22Rv1 (cell line): Measurements from ENCODE around the gene ZNF132.

ENCODE experiments used
- H3K27ac ChIP-seq: fragments of 450-650 bp; 2 replicates; pipeline ENCODE4 v1.5.1; 2017
- CTCF ChIP-seq: fragments of 450-650 bp; IDR thresholded peaks from 2 replicates; pipeline ENCODE4 v1.5.1; 2017; ENCODE audit warnings: mild to moderate bottlenecking
- ZFX ChIP-seq: fragments of 450-650 bp; IDR thresholded peaks from 2 replicates; pipeline ENCODE4 v1.6.1; 2017; ENCODE audit warnings: antibody characterized with exemption, borderline replicate concordance

ZNF132 gene

DNA sequence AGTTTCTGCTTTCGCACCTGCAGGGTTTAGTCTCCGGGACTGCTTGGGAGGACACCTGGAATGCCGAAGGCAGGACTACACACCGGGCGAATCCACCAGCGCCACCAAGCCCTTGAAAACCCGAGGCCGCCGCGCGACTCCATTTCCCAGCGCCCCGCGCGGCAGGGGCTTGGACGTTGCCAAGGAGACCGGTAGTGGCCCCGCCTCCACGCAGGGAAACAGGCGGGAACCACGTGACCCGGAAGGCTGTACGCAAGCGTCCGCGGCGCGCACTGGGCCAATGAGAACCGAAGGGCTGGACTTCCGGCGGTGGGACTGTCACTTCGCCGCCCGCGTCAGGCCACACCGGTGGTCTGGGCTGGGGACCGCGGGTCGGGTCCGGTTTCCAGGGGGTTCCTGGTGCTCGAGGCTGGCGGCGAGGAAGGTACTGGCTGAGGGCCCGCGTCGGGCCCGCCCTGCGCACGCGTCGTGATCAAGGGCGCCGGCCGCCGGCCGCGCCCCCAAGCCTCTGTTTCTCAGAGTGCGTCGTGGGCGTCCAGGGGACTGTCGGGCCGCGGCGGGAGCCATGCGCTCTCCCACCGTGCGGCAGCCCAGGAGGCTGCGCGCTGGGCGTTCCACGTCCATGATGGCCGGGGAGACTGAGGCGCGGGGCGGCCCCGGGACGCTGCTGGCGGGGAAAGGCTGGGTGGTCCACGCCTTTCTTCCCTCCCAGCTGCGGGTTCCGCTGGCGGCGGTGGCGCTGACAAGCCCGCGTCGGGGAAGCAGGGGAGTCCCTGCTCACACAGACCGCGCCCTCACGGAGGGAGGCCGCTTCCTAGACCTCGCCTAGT, 27.0 kb upstream of the ZNF132 start, which contains the start of gene ZNF324:
TSS of gene ZNF324 (plus strand) at position 321 of the 830 bp plus-strand sequence. CDS start 2,106 bp downstream, outside the sequence.
- TF ChIP-seq ZFX (no peak), CTCF (0 out of 2 replicates have a peak, but pooled peaks have one; percentile 21)
- H3K27ac ChIP-seq: peak within 1 kb of the TSS; percentile 77

DNA sequence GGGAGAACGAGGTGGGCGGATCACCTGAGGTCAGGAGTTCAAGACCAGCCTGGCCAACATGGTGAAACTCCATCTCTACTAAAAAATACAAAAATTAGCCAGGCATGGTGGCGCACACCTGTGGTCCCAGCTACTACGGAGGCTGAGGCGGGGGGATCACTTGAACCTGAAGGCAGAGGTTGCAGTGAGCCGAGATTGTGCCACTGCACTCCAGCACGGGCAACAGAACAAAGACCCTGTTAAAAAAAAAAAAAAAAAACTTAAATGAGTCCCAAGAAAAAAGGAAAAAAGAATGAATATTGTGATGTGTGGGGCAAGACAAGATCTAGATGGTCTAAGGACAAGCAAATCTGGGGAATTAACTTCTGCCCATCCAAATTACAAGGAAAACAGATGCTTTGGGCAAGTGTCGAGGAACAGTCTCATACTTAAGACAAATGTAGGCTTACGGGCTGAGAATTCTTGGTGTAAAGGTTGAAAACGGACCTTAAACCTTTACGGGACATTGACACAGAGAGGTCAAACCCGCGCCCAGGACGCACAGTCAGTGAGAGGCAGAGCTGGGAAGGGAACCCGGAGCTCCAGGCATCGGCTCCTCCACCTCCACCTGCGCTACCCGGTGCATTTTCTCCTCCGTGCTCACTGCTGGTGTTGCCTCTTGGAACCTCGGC, 26.3 kb upstream of the ZNF132 start:
- peak overlapping the region; percentile 77 for H3K27ac ChIP-seq
- TF ChIP-seq ZFX: no peak
- no peak for TF ChIP-seq CTCF

- no peak for TF ChIP-seq CTCF
- no peak for TF ChIP-seq ZFX
- H3K27ac ChIP-seq: no peak overlapping the region
Observed at GRCh38 chr19:58460039-58460438, 20.1 kb upstream of the ZNF132 start.

- H3K27ac ChIP-seq: no peak overlapping the region
- TF ChIP-seq ZFX (no peak), CTCF (no peak)
Observed at GRCh38 chr19:58456111-58456510, 16.2 kb upstream of the ZNF132 start.

- no peak for TF ChIP-seq ZFX
- no peak overlapping the region for H3K27ac ChIP-seq
Observed at GRCh38 chr19:58455306-58455705, 15.4 kb upstream of the ZNF132 start.

- no peak overlapping the region for H3K27ac ChIP-seq
- TF ChIP-seq CTCF: no peak
- no peak for TF ChIP-seq ZFX
Observed at GRCh38 chr19:58453743-58454142, 13.8 kb upstream of the ZNF132 start.

DNA sequence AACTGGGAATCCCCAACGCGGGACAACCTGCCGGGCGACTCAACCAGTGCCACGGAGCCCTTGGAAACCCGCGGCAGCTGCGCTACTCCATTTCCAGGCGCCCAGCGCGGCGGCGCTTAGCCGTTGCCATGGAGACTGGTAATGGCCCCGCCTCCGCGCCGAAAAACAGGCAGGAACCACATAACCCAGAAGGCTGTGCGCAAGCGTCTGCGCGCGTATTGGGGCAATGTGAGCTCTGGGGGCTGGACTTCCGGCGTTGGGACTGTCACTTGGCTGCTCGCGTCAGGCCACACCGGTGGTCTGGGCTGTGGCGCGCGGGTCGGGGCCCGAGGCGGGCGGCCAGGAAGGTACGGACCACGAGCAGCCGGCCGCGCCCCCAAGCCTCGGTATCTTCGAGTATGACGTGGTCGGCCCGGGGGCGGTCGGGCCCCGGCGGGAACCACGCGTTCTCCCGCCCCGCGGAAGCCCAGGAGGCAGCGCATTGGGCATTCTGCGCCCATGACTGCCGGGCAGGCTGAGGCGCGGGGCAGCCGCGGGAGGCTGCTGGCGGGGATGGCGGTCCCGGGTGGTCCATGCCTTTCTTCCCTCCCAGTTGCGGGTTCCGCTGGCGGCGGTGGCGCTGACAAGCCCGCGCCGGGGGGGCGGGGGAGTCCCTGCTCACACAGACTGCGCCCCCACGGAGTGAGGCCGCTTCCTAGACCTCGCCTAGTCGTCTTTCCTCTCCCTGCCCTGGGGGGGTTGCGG, 11.6 kb upstream of the ZNF132 start, which contains the start of gene ZNF324B:
TSS of gene ZNF324B (plus strand) at position 265 of the 744 bp plus-strand sequence. CDS start 2,080 bp downstream, outside the sequence.
- H3K27ac ChIP-seq: peak within 1 kb of the TSS; percentile 70
- TF ChIP-seq ZFX (no peak), CTCF (no peak)
